Heart left ventricle (tissue), 13 donors: ENCODE measurements around the gene CAMSAP2.

ENCODE experiments used
- CTCF ChIP-seq, 12 donors: fragments of 200-600 bp; sonication (generic) in 4 of 12; IDR thresholded peaks; one replicate each; pipeline versions ENCODE4 v1.5.0 to v1.8.0; 2018 to 2022; ENCODE audit warnings: antibody characterized with exemption in 12 of 12, mild to moderate bottlenecking in 5 of 12
- POLR2A ChIP-seq, 2 donors: fragments of 450-650 bp; IDR thresholded peaks; one replicate each; pipeline ENCODE4 v1.6.1; 2017; ENCODE audit warnings: antibody characterized with exemption in 2 of 2, mild to moderate bottlenecking in 2 of 2, moderate library complexity in 2 of 2
- donor health status: ischemic (EF 13 %, LVEDD 7.1; RV severe dilation, severe dysfunction).
- donor health status: DM: no; HTN: yes; CAD: no.
- donor health status: DM: no; HTN: no; CAD: no.
- donor health status: ischemic (EF 25% LVEDD 6.9; RV normal size, moderate dysfunction).
- donor health status: ischemic (EF 25% LVEDD 5.7; RV mildly dilated, moderate dysfunction).
- donor health status: ischemic (EF 35%, LVEDD 5.7; RV mildly dilated, moderate dysfunction).
- donor health status: nonischemic (EF 11% LVEDD 7.7; RV severe dilation, severe dysfunction).
- donor health status: DM: yes; HTN: yes; CAD: no.
- donor health status: PGD.
- donor health status: ischemic (EF 29% LVEDD 5.4; RV normal size, mild dysfunction).
- donor health status: nonischemic (EF 23%, LVEDD 6.1; RV moderate dilation, normal function).

DNA sequence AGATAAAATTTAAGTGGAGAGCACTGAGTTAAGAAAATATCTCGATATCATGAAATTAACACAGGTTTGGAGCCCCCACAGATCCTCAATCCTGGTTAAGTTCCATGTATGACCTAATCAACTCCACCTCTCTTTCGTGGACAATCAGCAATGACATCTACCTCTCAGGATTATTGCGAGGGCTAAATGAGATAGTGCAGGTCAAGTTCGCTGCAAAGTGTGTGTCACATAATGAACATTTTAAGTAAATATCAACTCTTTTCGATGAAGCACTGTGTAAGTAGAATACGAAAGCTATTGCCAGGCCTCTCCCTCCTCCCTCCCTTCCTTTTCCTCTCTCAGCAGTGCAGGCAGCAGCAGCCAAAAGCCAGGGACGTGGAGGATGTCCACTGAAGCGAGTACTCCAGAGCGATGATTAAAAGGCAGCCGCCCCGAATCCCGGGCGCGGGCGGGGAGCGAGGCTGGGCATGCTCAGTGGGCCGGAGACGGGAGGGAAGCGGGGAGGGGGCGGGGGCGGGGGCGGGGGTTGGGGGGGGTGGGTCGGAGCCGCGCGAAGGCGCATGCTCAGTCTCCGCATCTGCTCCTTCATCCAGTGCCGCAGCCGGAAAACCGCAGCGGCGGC, at the start of gene CAMSAP2:
- no peak for TF ChIP-seq POLR2A (IDR thresholded peaks at IDR 0.05)
- no peak for TF ChIP-seq CTCF (IDR thresholded peaks at IDR 0.05)
